ENCODE measurements around the gene KRTAP5-1.

KRTAP5-1 gene

GRCh38 chr11:1540074-1540473 lies 45.0 kb downstream of the KRTAP5-1 start:
- no peak for DNase-seq

GRCh38 chr11:1538153-1538552 lies 46.9 kb downstream of the KRTAP5-1 start:
- DNase-seq: no peak

GRCh38 chr11:1536065-1536843 lies 48.8 kb downstream of the KRTAP5-1 start:
- no peak for DNase-seq

GRCh38 chr11:1534682-1535081 lies 50.4 kb downstream of the KRTAP5-1 start:
- DNase-seq: no peak

Data from stimulated activated CD4-positive, alpha-beta T cell treated with anti-CD3 and anti-CD28 coated beads, Interleukin-12 subunit alpha, Interleukin-12 subunit beta, amount 100 ng/mL, for 4 hours (primary cell).